ENCODE results near the gene SOX5. TPM values are rescaled to one million over a fixed set of nuclear protein-coding genes. Genes with fewer than 3 reads are reported as not detected.

The SOX5 gene
- total and polyA plus RNA-seq, 2 of the 8 experiments (the other 6 are each of a cell fraction or from before 2014, with no cell fraction given), result 2.2 to 2.6 TPM

DNA sequence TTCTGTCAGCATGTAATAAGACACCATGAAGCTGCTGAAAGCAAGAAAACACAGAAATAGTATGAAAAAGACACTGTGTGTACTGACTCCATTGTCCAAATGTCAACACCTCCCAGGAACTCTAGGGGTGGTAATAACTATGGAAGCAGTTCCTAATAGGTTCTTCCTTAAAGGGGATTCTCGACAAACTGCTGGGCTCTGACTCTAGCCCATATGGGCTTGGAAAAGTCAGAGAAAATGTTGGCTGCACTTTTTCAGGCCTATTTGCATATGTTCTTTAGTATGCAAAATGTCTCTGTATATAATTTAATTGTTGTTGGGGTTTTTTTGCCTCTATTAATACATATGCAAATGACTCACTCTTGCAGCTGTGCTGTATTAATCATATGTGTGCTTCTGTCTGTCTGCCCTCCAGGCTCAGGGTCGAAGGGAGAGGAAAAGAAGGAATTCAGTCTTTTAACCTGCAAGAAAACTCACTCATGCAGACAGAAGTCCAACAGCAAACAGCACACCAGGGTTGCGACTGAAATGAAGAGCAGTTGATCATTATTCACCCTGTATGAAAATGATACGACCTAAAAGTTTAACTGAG, 317.6 kb downstream of the SOX5 start:
- Histone ChIP-seq H3K14ac (ENCODE audit: insufficient read length) (peak overlapping the region; percentile 42), H3K79me1 (ENCODE audit: low read depth, low read length) (no peaks in the 10 kb centered on the region), H3K4me3 (ENCODE audit: extremely low read depth in 1 of 4, insufficient read depth in 2 of 4, low read depth in 3 of 4, low read length in 4 of 4) (no peak overlapping the region), H3K9me3 (ENCODE audit: insufficient read depth in 2 of 2, low read depth in 1 of 2, low read length in 1 of 2) (no peaks in the 10 kb centered on the region), H2AK5ac (ENCODE audit: low read depth, low read length) (no peak overlapping the region), H3K18ac (ENCODE audit: extremely low read depth, low read length) (no peak overlapping the region), H3K9ac (replicated peaks in 1 of 4; ENCODE audit: extremely low read depth in 1 of 4, low read depth in 3 of 4, low read length in 3 of 4) (no peak overlapping the region), H2BK5ac (ENCODE audit: low read depth, low read length) (no peak overlapping the region), H4K20me1 (replicated peaks in 1 of 2; ENCODE audit: control insufficient read depth in 1 of 2, insufficient read depth in 2 of 2, low read length in 2 of 2) (no peaks in the 10 kb centered on the region), H4K8ac (ENCODE audit: extremely low read depth, insufficient read depth, low read length) (no peak overlapping the region), H2BK120ac (replicated peaks; ENCODE audit: low read depth, low read length) (no peak overlapping the region), H3K79me2 (ENCODE audit: control insufficient read depth in 1 of 2, insufficient read depth in 2 of 2, low read length in 2 of 2) (no peaks in the 10 kb centered on the region), H4K5ac (ENCODE audit: insufficient read length, low read depth, low read length) (no peak overlapping the region), H3K23me2 (ENCODE audit: low read depth, low read length) (no peaks in the 10 kb centered on the region), H4K91ac (replicated peaks; ENCODE audit: insufficient read length, low read length) (no peak overlapping the region), H2BK20ac (ENCODE audit: low read length) (no peak overlapping the region), H2BK12ac (ENCODE audit: low read depth, low read length) (no peak overlapping the region), H3K4me1 (replicated peaks in 1 of 4; ENCODE audit: control insufficient read depth in 3 of 4, insufficient read depth in 4 of 4, low read length in 3 of 4) (peaks cover 0 to 6% (median 2%) of the 10 kb centered on the region in 4 experiments; a peak in 3 of 7 replicates), H3K23ac (ENCODE audit: insufficient read length) (no peak overlapping the region), H3K27me3 (replicated peaks in 1 of 4; ENCODE audit: control insufficient read depth in 3 of 4, extremely low read depth in 1 of 4, insufficient read depth in 3 of 4, low read length in 3 of 4) (no peaks in the 10 kb centered on the region), H3K36me3 (ENCODE audit: control insufficient read depth in 2 of 4, insufficient read depth in 4 of 4, low read length in 3 of 4) (no peaks in the 10 kb centered on the region), H2BK15ac (ENCODE audit: low read length) (no peak overlapping the region), H3K56ac (replicated peaks; ENCODE audit: insufficient read length, low read depth, low read length) (no peak overlapping the region), H3K27ac (ENCODE audit: low read depth, low read length) (no peak overlapping the region), H3K4me2 (ENCODE audit: insufficient read depth in 1 of 2, low read depth in 2 of 2, low read length in 2 of 2) (no peak overlapping the region), H2AFZ (ENCODE audit: low read length) (no peak overlapping the region), H3K4ac (replicated peaks; ENCODE audit: insufficient read length, low read depth, low read length) (no peak overlapping the region)
- CTCF ChIA-PET (ENCODE audit: partially characterized antibody), result no interaction called here
- POLR2A ChIA-PET (ENCODE audit: partially characterized antibody), result no interaction called here
- FAIRE-seq (no peak), DNase-seq (ENCODE audit: low read depth in 1 of 2, low spot score in 2 of 2) (no peak)
- WGBS, 2 experiments (ENCODE audit: extremely low coverage in 1 of 2, insufficient coverage in 1 of 2, insufficient read length in 1 of 2, insufficient replicate concordance in 2 of 2, low coverage in 1 of 2, low lambda C conversion rate in 2 of 2, missing lambda C conversion rate in 1 of 2), result 77% methylated on average over 4 of the region's 4 CpGs; no CpG with 5 or more reads in 1 of the 2 experiments
- TF ChIP-seq POU5F1 (IDR thresholded peaks at IDR 0.05; ENCODE audit: low read depth, low read length) (no peak), SP4 (IDR thresholded peaks at IDR 0.05; ENCODE audit: low read length) (no peak), TEAD4 (IDR thresholded peaks at IDR 0.05; ENCODE audit: low read depth, low read length) (no peak), CREB1 (IDR thresholded peaks at IDR 0.05) (no peak), GABPA (IDR thresholded peaks at IDR 0.05; ENCODE audit: borderline replicate concordance, insufficient read depth, low read length) (no peak)
